ENCODE data around the gene RUSF1. TPM values are rescaled to one million over a fixed set of nuclear protein-coding genes. Genes with fewer than 3 reads are reported as not detected.
A peak's percentile ranks its signal among the peaks of the same experiment; 100 is the strongest.

The RUSF1 gene
- polyA plus RNA-seq, 2 donors: 31.6 to 52.1 TPM

- H3K27ac ChIP-seq (ENCODE audit: low read depth in 2 of 2, low read length in 1 of 2): peak overlapping the region in 1 of 2 donors; percentile 11
- no peaks in the 10 kb centered on the region for H3K9me3 ChIP-seq (ENCODE audit: control insufficient read depth in 2 of 2, insufficient read depth in 1 of 2, low read depth in 1 of 2, low read length in 1 of 2)
- no peak overlapping the region for H3K4me3 ChIP-seq (ENCODE audit: low read depth in 1 of 2, low read length in 2 of 2)
- no peaks in the 10 kb centered on the region for H3K27me3 ChIP-seq (ENCODE audit: control insufficient read depth in 1 of 2, insufficient read depth in 2 of 2, low read length in 2 of 2)
- H3K36me3 ChIP-seq (ENCODE audit: control insufficient read depth in 2 of 2, insufficient read depth in 2 of 2, low read length in 1 of 2): no peaks in the 10 kb centered on the region
- peaks cover 11 to 18% of the 10 kb centered on the region in 2 donors for H3K4me1 ChIP-seq (ENCODE audit: control insufficient read depth in 2 of 2, insufficient read depth in 2 of 2, low read length in 1 of 2)
- 87 to 90% methylated on average over 17 of the region's 17 CpGs for WGBS, 2 donors
Measured at GRCh38 chr16:31473264-31473984, 34.8 kb downstream of the RUSF1 start.

- Histone ChIP-seq H3K4me3 (ENCODE audit: low read depth in 1 of 2, low read length in 2 of 2) (peak overlapping the region; percentile 49 to 56), H3K4me1 (ENCODE audit: control insufficient read depth in 2 of 2, insufficient read depth in 2 of 2, low read length in 1 of 2) (peaks cover 11 to 18% of the 10 kb centered on the region in 2 donors), H3K27me3 (ENCODE audit: control insufficient read depth in 1 of 2, insufficient read depth in 2 of 2, low read length in 2 of 2) (no peaks in the 10 kb centered on the region), H3K27ac (ENCODE audit: low read depth in 2 of 2, low read length in 1 of 2) (peak overlapping the region; percentile 88 to 92), H3K9me3 (ENCODE audit: control insufficient read depth in 2 of 2, insufficient read depth in 1 of 2, low read depth in 1 of 2, low read length in 1 of 2) (no peaks in the 10 kb centered on the region), H3K36me3 (ENCODE audit: control insufficient read depth in 2 of 2, insufficient read depth in 2 of 2, low read length in 1 of 2) (no peaks in the 10 kb centered on the region)
- 34 to 36% methylated on average over 20 of the region's 20 CpGs for WGBS, 2 donors
Measured at GRCh38 chr16:31472709-31473203, 35.4 kb downstream of the RUSF1 start.

GRCh38 chr16:31471875-31472708 is 36.1 kb downstream of the RUSF1 start, which contains the start of gene TGFB1I1:
TGFB1I1 (plus strand) TSS chr16:31472152; CDS start chr16:31472189, 37 bp downstream.
- peak within 1 kb of the TSS; percentile 88 to 92 for H3K27ac ChIP-seq (ENCODE audit: low read depth in 2 of 2, low read length in 1 of 2)
- no peaks in the 10 kb centered on the region for H3K36me3 ChIP-seq (ENCODE audit: control insufficient read depth in 2 of 2, insufficient read depth in 2 of 2, low read length in 1 of 2)
- WGBS, 2 donors: 1 to 3% methylated on average over 47 to 63 of the region's 63 CpGs
- H3K9me3 ChIP-seq (ENCODE audit: control insufficient read depth in 2 of 2, insufficient read depth in 1 of 2, low read depth in 1 of 2, low read length in 1 of 2): no peaks in the 10 kb centered on the region
- no peaks in the 10 kb centered on the region for H3K27me3 ChIP-seq (ENCODE audit: control insufficient read depth in 1 of 2, insufficient read depth in 2 of 2, low read length in 2 of 2)
- H3K4me1 ChIP-seq (ENCODE audit: control insufficient read depth in 2 of 2, insufficient read depth in 2 of 2, low read length in 1 of 2): peaks cover 11 to 15% of the 10 kb centered on the region in 2 donors
- H3K4me3 ChIP-seq (ENCODE audit: low read depth in 1 of 2, low read length in 2 of 2): peak within 1 kb of the TSS; percentile 49 to 56

- H3K27ac ChIP-seq (ENCODE audit: low read depth in 2 of 2, low read length in 1 of 2): peak overlapping the region; percentile 87 to 88
- peak overlapping the region; percentile 29 to 49 for H3K4me3 ChIP-seq (ENCODE audit: low read depth in 1 of 2, low read length in 2 of 2)
- H3K9me3 ChIP-seq (ENCODE audit: control insufficient read depth in 2 of 2, insufficient read depth in 1 of 2, low read depth in 1 of 2, low read length in 1 of 2): no peaks in the 10 kb centered on the region
- H3K27me3 ChIP-seq (ENCODE audit: control insufficient read depth in 1 of 2, insufficient read depth in 2 of 2, low read length in 2 of 2): no peaks in the 10 kb centered on the region
- 45 to 47% methylated on average over 15 of the region's 15 CpGs for WGBS, 2 donors
- peaks cover 0 to 7% of the 10 kb centered on the region in 2 donors for H3K36me3 ChIP-seq (ENCODE audit: control insufficient read depth in 2 of 2, insufficient read depth in 2 of 2, low read length in 1 of 2)
- H3K4me1 ChIP-seq (ENCODE audit: control insufficient read depth in 2 of 2, insufficient read depth in 2 of 2, low read length in 1 of 2): peaks cover 10% of the 10 kb centered on the region in 2 donors
Measured at GRCh38 chr16:31471241-31471874, 36.8 kb downstream of the RUSF1 start.

GRCh38 chr16:31470615-31471014 is 37.6 kb downstream of the RUSF1 start:
- Histone ChIP-seq H3K9me3 (ENCODE audit: control insufficient read depth in 2 of 2, insufficient read depth in 1 of 2, low read depth in 1 of 2, low read length in 1 of 2) (no peaks in the 10 kb centered on the region), H3K4me3 (ENCODE audit: low read depth in 1 of 2, low read length in 2 of 2) (no peak overlapping the region), H3K27ac (ENCODE audit: low read depth in 2 of 2, low read length in 1 of 2) (no peak overlapping the region), H3K27me3 (ENCODE audit: control insufficient read depth in 1 of 2, insufficient read depth in 2 of 2, low read length in 2 of 2) (no peaks in the 10 kb centered on the region), H3K4me1 (ENCODE audit: control insufficient read depth in 2 of 2, insufficient read depth in 2 of 2, low read length in 1 of 2) (peaks cover 4% of the 10 kb centered on the region in 2 donors), H3K36me3 (ENCODE audit: control insufficient read depth in 2 of 2, insufficient read depth in 2 of 2, low read length in 1 of 2) (peaks cover 5 to 14% of the 10 kb centered on the region in 2 donors)
- 72 to 83% methylated on average over 3 of the region's 3 CpGs for WGBS, 2 donors

- H3K9me3 ChIP-seq (ENCODE audit: control insufficient read depth in 2 of 2, insufficient read depth in 1 of 2, low read depth in 1 of 2, low read length in 1 of 2): no peaks in the 10 kb centered on the region
- no peaks in the 10 kb centered on the region for H3K27me3 ChIP-seq (ENCODE audit: control insufficient read depth in 1 of 2, insufficient read depth in 2 of 2, low read length in 2 of 2)
- H3K4me1 ChIP-seq (ENCODE audit: control insufficient read depth in 2 of 2, insufficient read depth in 2 of 2, low read length in 1 of 2): peaks cover 0 to 2% of the 10 kb centered on the region in 2 donors
- WGBS, 2 donors: 86 to 92% methylated on average over 5 of the region's 5 CpGs
- H3K36me3 ChIP-seq (ENCODE audit: control insufficient read depth in 2 of 2, insufficient read depth in 2 of 2, low read length in 1 of 2): peaks cover 6 to 25% of the 10 kb centered on the region in 2 donors
- no peak overlapping the region for H3K4me3 ChIP-seq (ENCODE audit: low read depth in 1 of 2, low read length in 2 of 2)
- no peak overlapping the region for H3K27ac ChIP-seq (ENCODE audit: low read depth in 2 of 2, low read length in 1 of 2)
Measured at GRCh38 chr16:31467858-31468257, 40.3 kb downstream of the RUSF1 start.

- H3K4me1 ChIP-seq (ENCODE audit: control insufficient read depth in 2 of 2, insufficient read depth in 2 of 2, low read length in 1 of 2): peaks cover 0 to 2% of the 10 kb centered on the region in 2 donors
- no peak overlapping the region for H3K4me3 ChIP-seq (ENCODE audit: low read depth in 1 of 2, low read length in 2 of 2)
- H3K36me3 ChIP-seq (ENCODE audit: control insufficient read depth in 2 of 2, insufficient read depth in 2 of 2, low read length in 1 of 2): peaks cover 10 to 31% of the 10 kb centered on the region in 2 donors
- WGBS, 2 donors: 83% methylated on average over 5 of the region's 5 CpGs
- no peaks in the 10 kb centered on the region for H3K27me3 ChIP-seq (ENCODE audit: control insufficient read depth in 1 of 2, insufficient read depth in 2 of 2, low read length in 2 of 2)
- no peaks in the 10 kb centered on the region for H3K9me3 ChIP-seq (ENCODE audit: control insufficient read depth in 2 of 2, insufficient read depth in 1 of 2, low read depth in 1 of 2, low read length in 1 of 2)
- H3K27ac ChIP-seq (ENCODE audit: low read depth in 2 of 2, low read length in 1 of 2): no peak overlapping the region
Measured at GRCh38 chr16:31467151-31467773, 40.9 kb downstream of the RUSF1 start.

GRCh38 chr16:31466381-31466841 is 41.8 kb downstream of the RUSF1 start:
- 94% methylated on average over 18 of the region's 18 CpGs for whole genome bisulfite sequencing, 2 donors
- Histone ChIP-seq H3K36me3 (ENCODE audit: control insufficient read depth in 2 of 2, insufficient read depth in 2 of 2, low read length in 1 of 2) (peaks cover 10 to 36% of the 10 kb centered on the region in 2 donors), H3K27me3 (ENCODE audit: control insufficient read depth in 1 of 2, insufficient read depth in 2 of 2, low read length in 2 of 2) (no peaks in the 10 kb centered on the region), H3K9me3 (ENCODE audit: control insufficient read depth in 2 of 2, insufficient read depth in 1 of 2, low read depth in 1 of 2, low read length in 1 of 2) (no peaks in the 10 kb centered on the region), H3K27ac (ENCODE audit: low read depth in 2 of 2, low read length in 1 of 2) (no peak overlapping the region), H3K4me3 (ENCODE audit: low read depth in 1 of 2, low read length in 2 of 2) (no peak overlapping the region), H3K4me1 (ENCODE audit: control insufficient read depth in 2 of 2, insufficient read depth in 2 of 2, low read length in 1 of 2) (no peaks in the 10 kb centered on the region)
